ENCODE results near the gene HDAC4.

HDAC4 gene

GRCh38 chr2:239194731-239195317 lies 206.0 kb downstream of the HDAC4 start:
- DNase-seq (ENCODE audit: low read depth): no peak
- TF ChIP-seq CTCF (conservative IDR thresholded peaks at IDR 0.05; ENCODE audit: low read length): no peak
- no peak overlapping the region for H3K4me3 ChIP-seq (ENCODE audit: low read length)

DNA sequence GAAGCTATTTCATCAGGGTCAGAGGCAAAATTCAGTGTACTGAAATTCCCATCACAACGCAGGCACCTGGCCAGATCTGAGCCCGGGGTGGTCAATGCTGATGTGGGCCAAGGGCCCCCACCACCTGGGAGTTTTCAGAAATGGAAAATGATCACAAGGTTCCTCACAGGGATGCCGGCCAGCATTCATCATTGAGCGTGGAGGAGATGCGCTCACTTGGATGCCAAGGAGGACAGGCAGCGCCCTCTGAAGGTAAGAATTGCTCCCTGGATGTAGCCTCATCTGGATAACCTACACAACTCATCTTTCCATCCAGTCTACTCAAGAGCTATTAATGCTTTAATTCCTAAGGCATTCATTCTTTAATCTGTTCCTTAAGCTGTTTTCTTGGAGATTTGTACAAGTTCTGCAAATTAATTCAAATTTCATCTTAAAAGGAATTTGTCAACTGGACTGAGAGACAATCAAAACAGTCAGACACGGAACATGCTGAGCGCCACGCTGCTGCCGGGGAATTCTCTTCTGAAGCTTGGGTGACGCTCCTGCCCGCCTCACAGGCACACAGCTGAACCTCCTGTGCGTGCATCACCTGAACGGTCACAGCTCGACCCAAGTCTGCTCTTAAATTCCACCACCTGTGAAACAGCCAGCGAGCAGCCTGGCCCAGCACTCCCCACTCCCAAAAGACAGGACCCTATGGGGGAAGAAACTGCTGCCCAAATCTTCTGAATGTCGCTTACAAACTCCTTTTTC lies 206.7 kb downstream of the HDAC4 start:
- no peak for DNase-seq (ENCODE audit: low read depth)
- H3K4me3 ChIP-seq (ENCODE audit: low read length): no peak overlapping the region
- TF ChIP-seq CTCF (conservative IDR thresholded peaks at IDR 0.05; ENCODE audit: low read length): peak; percentile 26

DNA sequence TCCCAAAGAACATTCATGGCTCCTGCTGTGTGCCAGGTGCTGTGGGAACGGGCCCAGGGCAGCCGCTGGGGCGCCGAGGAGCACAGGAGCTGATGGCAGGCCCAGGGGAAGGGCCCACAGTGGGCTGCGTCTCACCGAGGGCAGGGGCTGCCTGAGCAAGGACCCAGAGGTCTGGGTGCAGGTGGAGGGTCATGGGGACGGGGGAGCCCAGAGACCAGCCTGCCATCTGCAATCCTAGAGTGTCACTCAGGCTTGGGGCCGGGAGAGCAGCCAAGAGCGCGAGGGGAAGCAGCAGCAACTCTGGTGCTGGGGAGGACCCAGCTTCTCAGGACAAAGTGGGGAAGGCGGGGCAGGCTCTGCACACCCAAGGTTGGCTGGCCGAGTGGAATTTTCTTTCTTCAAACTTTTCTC lies 207.4 kb downstream of the HDAC4 start:
- TF ChIP-seq CTCF (conservative IDR thresholded peaks at IDR 0.05; ENCODE audit: low read length): no peak
- no peak for DNase-seq (ENCODE audit: low read depth)
- no peak overlapping the region for H3K4me3 ChIP-seq (ENCODE audit: low read length)

- H3K4me3 ChIP-seq (ENCODE audit: low read length): no peak overlapping the region
- no peak for DNase-seq (ENCODE audit: low read depth)
- TF ChIP-seq CTCF (conservative IDR thresholded peaks at IDR 0.05; ENCODE audit: low read length): no peak
Measured at GRCh38 chr2:239192975-239193374, 207.8 kb downstream of the HDAC4 start.

GRCh38 chr2:239192456-239192855 lies 208.4 kb downstream of the HDAC4 start:
- TF ChIP-seq CTCF (conservative IDR thresholded peaks at IDR 0.05; ENCODE audit: low read length): no peak
- DNase-seq (ENCODE audit: low read depth): no peak
- no peak overlapping the region for H3K4me3 ChIP-seq (ENCODE audit: low read length)

DNA sequence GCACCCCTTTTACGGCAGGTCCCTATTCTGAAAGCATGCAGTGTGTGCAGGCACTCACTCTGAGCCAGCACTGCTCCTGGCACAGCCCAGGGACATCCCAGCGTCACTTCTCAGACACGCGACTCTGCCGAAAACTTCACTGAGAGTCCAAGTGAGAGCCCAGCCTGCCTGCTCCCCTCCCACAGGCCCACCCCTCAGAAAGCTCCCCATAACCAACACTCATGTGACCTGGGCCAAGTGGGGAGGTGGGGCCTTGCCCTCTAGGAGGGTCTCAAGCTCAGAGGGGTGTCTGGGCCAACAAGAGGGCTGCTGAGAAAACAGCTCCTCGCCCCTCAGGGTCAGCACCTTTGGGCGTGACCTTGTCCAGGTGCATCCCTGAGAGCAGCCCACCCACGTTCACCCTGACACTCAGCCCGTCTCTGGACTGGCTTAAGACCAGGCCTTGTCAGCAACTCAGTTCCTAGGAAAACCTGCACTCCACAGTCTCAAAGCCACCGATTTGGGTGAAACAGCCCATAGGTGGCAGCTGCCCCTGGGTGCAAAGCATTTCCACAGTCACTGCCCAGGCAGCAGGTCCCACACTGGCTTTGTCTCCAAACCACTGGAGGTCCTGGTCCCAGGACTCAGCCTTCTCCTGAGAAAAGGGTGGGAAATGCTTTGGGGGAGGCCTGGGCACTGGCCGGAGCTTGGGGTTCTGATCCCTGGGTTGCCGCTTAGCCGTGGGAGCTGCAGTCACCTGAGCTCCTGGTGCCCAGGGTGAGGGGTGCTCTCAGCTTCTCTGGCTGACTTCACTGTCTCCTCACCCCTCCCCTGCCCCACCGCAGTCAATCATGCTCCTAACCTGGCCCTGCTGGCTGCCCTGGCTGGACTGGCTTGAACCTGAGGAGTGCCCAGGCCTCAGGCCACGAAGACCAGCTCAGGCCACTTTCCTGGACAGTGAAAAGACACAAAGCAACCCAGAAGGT lies 209.6 kb downstream of the HDAC4 start:
- TF ChIP-seq CTCF (conservative IDR thresholded peaks at IDR 0.05; ENCODE audit: low read length): no peak

More for the DNA sequence above, 209.6 kb downstream of the HDAC4 start:
- DNase-seq (ENCODE audit: low read depth): no peak
- no peak overlapping the region for H3K4me3 ChIP-seq (ENCODE audit: low read length)
